NK-92 (cell line): ENCODE data around the gene FNDC3A.
"Not testable (repeated sequence)": the region's sequence is repeated elsewhere in the genome, so short reads cannot be mapped to it uniquely, and the experiment has no call there.

Source experiments
- DNase-seq: peaks from one replicate; lab custom pipeline; 2025; ENCODE audit not compliant: unreplicated experiment; lab: John Stamatoyannopoulos, UW

FNDC3A gene

GRCh38 chr13:49040872-49041271 is 65.2 kb downstream of the FNDC3A start:
- no peak for DNase-seq

GRCh38 chr13:49042476-49042875 is 66.8 kb downstream of the FNDC3A start:
- DNase-seq: no peak

- no peak for DNase-seq
These were observed 68.3 kb downstream of the FNDC3A start for GRCh38 chr13:49044008-49044407.

GRCh38 chr13:49044836-49045235 is 69.1 kb downstream of the FNDC3A start:
- no peak for DNase-seq

GRCh38 chr13:49046002-49046401 is 70.3 kb downstream of the FNDC3A start:
- no peak for DNase-seq

- DNase-seq: no peak
These were observed 70.8 kb downstream of the FNDC3A start for GRCh38 chr13:49046519-49046918.

- no peak for DNase-seq
These were observed 77.1 kb downstream of the FNDC3A start for GRCh38 chr13:49052813-49053212.

- no peak for DNase-seq
These were observed 77.5 kb downstream of the FNDC3A start for GRCh38 chr13:49053215-49053614.

- no peak for DNase-seq
These were observed 78.2 kb downstream of the FNDC3A start for GRCh38 chr13:49053906-49054305.

- DNase-seq: no peak
These were observed 79.3 kb downstream of the FNDC3A start for GRCh38 chr13:49055021-49055420.

- no peak for DNase-seq
These were observed 81.5 kb downstream of the FNDC3A start for GRCh38 chr13:49057176-49057575.

GRCh38 chr13:49058761-49059160 is 83.0 kb downstream of the FNDC3A start:
- DNase-seq: no peak

- no peak for DNase-seq
These were observed 85.1 kb downstream of the FNDC3A start for GRCh38 chr13:49060678-49061387.

GRCh38 chr13:49061388-49061752 is 85.7 kb downstream of the FNDC3A start:
- DNase-seq: not testable (repeated sequence)

- DNase-seq: no peak
These were observed 86.7 kb downstream of the FNDC3A start for GRCh38 chr13:49062297-49062896.

GRCh38 chr13:49063011-49063410 is 87.3 kb downstream of the FNDC3A start:
- no peak for DNase-seq

GRCh38 chr13:49063497-49063896 is 87.8 kb downstream of the FNDC3A start:
- no peak for DNase-seq

GRCh38 chr13:49064476-49064875 is 88.8 kb downstream of the FNDC3A start:
- no peak for DNase-seq

GRCh38 chr13:49066856-49067255 is 91.1 kb downstream of the FNDC3A start:
- no peak for DNase-seq

GRCh38 chr13:49068498-49068897 is 92.8 kb downstream of the FNDC3A start:
- DNase-seq: not testable (repeated sequence)

GRCh38 chr13:49070021-49070420 is 94.3 kb downstream of the FNDC3A start:
- not testable (repeated sequence) for DNase-seq

- no peak for DNase-seq
These were observed 95.7 kb downstream of the FNDC3A start for GRCh38 chr13:49071341-49071937.
